Measurements from ENCODE around the gene CHST8.

CHST8 gene

GRCh38 chr19:33703821-33704220, 82.1 kb downstream of the CHST8 start:
- Histone ChIP-seq H3K9me2 (replicated peaks; ENCODE audit: control insufficient read depth, low read length) (no peaks in the 10 kb centered on the region), H3K4me1 (ENCODE audit: control insufficient read depth, low read length) (no peaks in the 10 kb centered on the region), H3K4me2 (ENCODE audit: low read length) (no peak overlapping the region), H3K27ac (ENCODE audit: low read depth, low read length) (no peak overlapping the region), H3K79me2 (ENCODE audit: control insufficient read depth, low read length) (no peaks in the 10 kb centered on the region), H3K27me3 (ENCODE audit: control insufficient read depth, low read length) (no peaks in the 10 kb centered on the region), H3K9me3 (ENCODE audit: control insufficient read depth, insufficient read depth, low read length) (no peaks in the 10 kb centered on the region), H3F3A (ENCODE audit: control insufficient read depth, insufficient read depth) (no peaks in the 10 kb centered on the region), H3K36me3 (ENCODE audit: control insufficient read depth, low read length) (no peaks in the 10 kb centered on the region), H3K4me3 (ENCODE audit: low read length) (no peak overlapping the region), H4K20me1 (ENCODE audit: control insufficient read depth, insufficient read depth, low read depth, low read length) (no peaks in the 10 kb centered on the region)
- TF ChIP-seq CTCF (IDR thresholded peaks at IDR 0.05; ENCODE audit: low read depth, low read length, poor library complexity, severe bottlenecking) (no peak), EZH2phosphoT487 (IDR thresholded peaks at IDR 0.05; ENCODE audit: borderline replicate concordance, low read length) (no peak)

- no peak overlapping the region for H3K4me2 ChIP-seq (ENCODE audit: low read length)
- no peaks in the 10 kb centered on the region for H4K20me1 ChIP-seq (ENCODE audit: control insufficient read depth, insufficient read depth, low read depth, low read length)
- no peaks in the 10 kb centered on the region for H3K9me3 ChIP-seq (ENCODE audit: control insufficient read depth, insufficient read depth, low read length)
- no peaks in the 10 kb centered on the region for H3K9me2 ChIP-seq (replicated peaks; ENCODE audit: control insufficient read depth, low read length)
- no peaks in the 10 kb centered on the region for H3K27me3 ChIP-seq (ENCODE audit: control insufficient read depth, low read length)
- H3K36me3 ChIP-seq (ENCODE audit: control insufficient read depth, low read length): no peaks in the 10 kb centered on the region
- H3K4me1 ChIP-seq (ENCODE audit: control insufficient read depth, low read length): no peaks in the 10 kb centered on the region
- H3F3A ChIP-seq (ENCODE audit: control insufficient read depth, insufficient read depth): no peaks in the 10 kb centered on the region
- H3K4me3 ChIP-seq (ENCODE audit: low read length): no peak overlapping the region
- TF ChIP-seq CTCF (IDR thresholded peaks at IDR 0.05; ENCODE audit: low read depth, low read length, poor library complexity, severe bottlenecking) (no peak), EZH2phosphoT487 (IDR thresholded peaks at IDR 0.05; ENCODE audit: borderline replicate concordance, low read length) (no peak)
- no peaks in the 10 kb centered on the region for H3K79me2 ChIP-seq (ENCODE audit: control insufficient read depth, low read length)
- no peak overlapping the region for H3K27ac ChIP-seq (ENCODE audit: low read depth, low read length)
Measured at GRCh38 chr19:33704271-33704670, 82.5 kb downstream of the CHST8 start.

GRCh38 chr19:33705090-33705847, 83.5 kb downstream of the CHST8 start:
- Histone ChIP-seq H3K4me3 (ENCODE audit: low read length) (no peak overlapping the region), H3K9me2 (replicated peaks; ENCODE audit: control insufficient read depth, low read length) (no peaks in the 10 kb centered on the region), H3F3A (ENCODE audit: control insufficient read depth, insufficient read depth) (no peaks in the 10 kb centered on the region), H3K4me2 (ENCODE audit: low read length) (no peak overlapping the region), H3K27me3 (ENCODE audit: control insufficient read depth, low read length) (no peaks in the 10 kb centered on the region), H4K20me1 (ENCODE audit: control insufficient read depth, insufficient read depth, low read depth, low read length) (no peaks in the 10 kb centered on the region), H3K27ac (ENCODE audit: low read depth, low read length) (no peak overlapping the region), H3K4me1 (ENCODE audit: control insufficient read depth, low read length) (no peaks in the 10 kb centered on the region), H3K79me2 (ENCODE audit: control insufficient read depth, low read length) (no peaks in the 10 kb centered on the region), H3K9me3 (ENCODE audit: control insufficient read depth, insufficient read depth, low read length) (no peaks in the 10 kb centered on the region), H3K36me3 (ENCODE audit: control insufficient read depth, low read length) (no peaks in the 10 kb centered on the region)
- TF ChIP-seq CTCF (IDR thresholded peaks at IDR 0.05; ENCODE audit: low read depth, low read length, poor library complexity, severe bottlenecking) (no peak), EZH2phosphoT487 (IDR thresholded peaks at IDR 0.05; ENCODE audit: borderline replicate concordance, low read length) (no peak)

Data from DOHH2 (cell line).